Keratinocyte (primary cell): ENCODE data around the gene CDKL4.

Source experiments
- CTCF ChIP-seq, 3 experiments: IDR thresholded peaks in 1 of 3; conservative IDR thresholded peaks in 1 of 3; optimal IDR thresholded peaks in 1 of 3; 2 replicates in 2 of 3; 3 replicates in 1 of 3; pipeline versions ENCODE3 to v1.5.1; 2011; ENCODE audit warnings: low read length in 3 of 3, mild to moderate bottlenecking in 3 of 3, moderate library complexity in 2 of 3, control low read depth in 1 of 3, inconsistent platforms in 1 of 3; ENCODE audit not compliant: insufficient read depth in 2 of 3; ENCODE audit errors: extremely low read depth in 1 of 3
- EZH2 ChIP-seq: IDR thresholded peaks from one replicate; pipeline ENCODE4 v1.6.1; 2012; ENCODE audit warnings: inconsistent platforms, mild to moderate bottlenecking, low read length, moderate library complexity

GRCh38 chr2:39266916-39267434 is 23.2 kb upstream of the CDKL4 start:
- TF ChIP-seq CTCF (optimal IDR thresholded peaks at IDR 0.05 in 1 of 3, IDR thresholded peaks at IDR 0.05 in 1 of 3, conservative IDR thresholded peaks at IDR 0.05 in 1 of 3; ENCODE audit: extremely low read depth in 1 of 3, insufficient read depth in 2 of 3, low read length in 3 of 3) (no peak), EZH2 (no peak)
